K562 (cell line): ENCODE data around the gene DEDD.
A peak's percentile ranks its signal among the peaks of the same experiment; 100 is the strongest.

Experiments
- ATF7 ChIP-seq: fragments of 450-650 bp; IDR thresholded peaks from 2 replicates; pipeline ENCODE4 v1.7.1; 2014; ENCODE audit warnings: mild to moderate bottlenecking, moderate library complexity
- CBX3 ChIP-seq, 2 experiments: IDR thresholded peaks; 1 replicate in 1 of 2; 2 replicates in 1 of 2; pipeline ENCODE4 v1.6.1; 2012; ENCODE audit warnings: inconsistent platforms in 2 of 2, low read length in 2 of 2, borderline replicate concordance in 1 of 2, control low read depth in 1 of 2
- CBX5 ChIP-seq: IDR thresholded peaks from 2 replicates; pipeline ENCODE4 v1.6.1; 2014; ENCODE audit warnings: low read depth, borderline replicate concordance
- CHD2 ChIP-seq: IDR thresholded peaks from 2 replicates; pipeline ENCODE4 v1.6.1; 2011; ENCODE audit warnings: low read depth, low read length
- EP300 ChIP-seq: IDR thresholded peaks from 2 replicates; pipeline ENCODE4 v1.6.1; 2012; ENCODE audit warnings: low read length, improper control_type of control experiment
- EZH2 ChIP-seq: IDR thresholded peaks from 2 replicates; pipeline ENCODE4 v1.6.1; 2012; ENCODE audit warnings: low read depth, mild to moderate bottlenecking, inconsistent platforms, low read length, borderline replicate concordance
- HCFC1 ChIP-seq: IDR thresholded peaks from 2 replicates; pipeline ENCODE4 v1.6.1; 2012; ENCODE audit warnings: low read depth, low read length, improper control_type of control experiment
- KLF13 ChIP-seq: fragments of 450-650 bp; IDR thresholded peaks from 2 replicates; pipeline ENCODE4 v1.6.1; 2016; ENCODE audit warnings: missing genetic modification characterization, low read depth, mild to moderate bottlenecking, missing compliant biosample characterization, moderate library complexity, borderline replicate concordance
- PHB2 ChIP-seq: fragments of 450-650 bp; IDR thresholded peaks from 2 replicates; pipeline ENCODE4 v1.6.1; 2017; ENCODE audit warnings: low read depth
- SMARCC2 ChIP-seq: fragments of 450-650 bp; IDR thresholded peaks from 2 replicates; pipeline ENCODE4 v1.6.1; 2017; ENCODE audit warnings: antibody characterized with exemption, moderate library complexity, mild to moderate bottlenecking, low read depth
- TFAM ChIP-seq: fragments of 250-450 bp; sonication (Bioruptor Pico); conservative IDR thresholded peaks from 2 replicates; pipeline ENCODE4 v1.5.0; 2021; ENCODE audit warnings: mild to moderate bottlenecking, moderate library complexity

- TF ChIP-seq CHD2: no peak
- no peak for TF ChIP-seq TFAM (CRISPR knock-in tag)
- TF ChIP-seq SMARCC2: no peak
- no peak for TF ChIP-seq PHB2
- TF ChIP-seq KLF13 (tag): no peak
- peak; percentile 42; the same call in 1 of the 2 replicates for TF ChIP-seq EP300
- no peak for TF ChIP-seq CBX3 (IDR thresholded peaks at IDR 0.05; ENCODE audit: borderline replicate concordance in 1 of 2, low read length in 2 of 2)
- TF ChIP-seq ATF7: no peak; the same call in 1 of the 2 replicates
- TF ChIP-seq EZH2: no peak
- no peak for TF ChIP-seq HCFC1
- no peak for TF ChIP-seq CBX5
These were observed 29.6 kb upstream of the DEDD start for GRCh38 chr1:161162052-161162451.
